ACC112 (cell line): ENCODE results near the gene SASS6.
"Not testable (repeated sequence)": the region's sequence is repeated elsewhere in the genome, so short reads cannot be mapped to it uniquely, and the experiment has no call there.

Experiments
- H2AFZ ChIP-seq: fragments of 200-600 bp; sonication (generic); one replicate; pipeline ENCODE4 v1.6.0; 2017; ENCODE audit warnings: antibody characterized with exemption, low read length; ENCODE audit not compliant: unreplicated experiment
- H3K27ac ChIP-seq: fragments of 200-600 bp; sonication (generic); 2 replicates; pipeline ENCODE4 v1.5.1; 2014; ENCODE audit warnings: low read depth, mild to moderate bottlenecking, antibody characterized with exemption, low read length, moderate library complexity
- H3K27me3 ChIP-seq: fragments of 200-600 bp; sonication (generic); 2 replicates; pipeline ENCODE4 v1.6.1; 2014; ENCODE audit warnings: mild to moderate bottlenecking, antibody characterized with exemption, low read length, moderate library complexity, mixed read lengths; ENCODE audit not compliant: insufficient read depth
- H3K36me3 ChIP-seq: fragments of 200-600 bp; sonication (generic); 2 replicates; pipeline ENCODE4 v1.6.1; 2016; ENCODE audit warnings: mild to moderate bottlenecking, antibody characterized with exemption, low read length, moderate library complexity, mixed read lengths; ENCODE audit not compliant: insufficient read depth
- H3K4me1 ChIP-seq: fragments of 200-600 bp; sonication (generic); one replicate; pipeline ENCODE4 v1.6.1; 2016; ENCODE audit warnings: low read length, mixed read lengths; ENCODE audit not compliant: insufficient read depth, unreplicated experiment, control insufficient read depth
- H3K4me3 ChIP-seq: fragments of 200-600 bp; sonication (generic); 2 replicates; pipeline ENCODE4 v1.5.1; 2014; ENCODE audit warnings: mild to moderate bottlenecking, low read depth, low read length
- H3K79me2 ChIP-seq: fragments of 200-600 bp; sonication (generic); one replicate; pipeline ENCODE4 v1.6.0; 2016; ENCODE audit warnings: low read length; ENCODE audit not compliant: control insufficient read depth, unreplicated experiment, insufficient read depth

Gene SASS6

DNA sequence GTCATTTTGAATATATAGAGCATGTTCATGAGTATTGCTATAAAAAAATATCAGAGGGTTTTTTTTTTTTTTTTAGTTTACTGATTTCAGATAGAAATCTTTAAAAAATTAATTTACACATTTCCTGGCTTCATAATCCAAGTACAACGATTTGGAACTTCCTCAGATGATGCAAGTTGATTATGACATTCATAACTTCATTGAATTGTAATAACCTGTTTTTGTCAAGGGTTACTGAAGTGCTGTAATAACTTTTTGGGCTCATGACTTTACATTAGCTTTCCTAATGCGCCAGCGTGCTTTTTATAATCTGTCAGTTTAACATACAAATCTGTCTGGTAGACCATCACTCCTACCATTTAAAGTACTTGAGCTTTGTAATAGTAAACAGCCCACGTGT, 81.3 kb downstream of the SASS6 start:
- Histone ChIP-seq H3K36me3 (0 out of 2 replicates have a peak, but pooled peaks cover 4% of the 10 kb centered on the region), H3K4me1 (peaks cover 11% of the 10 kb centered on the region), H3K27me3 (no peaks in the 10 kb centered on the region), H3K4me3 (no peak overlapping the region), H3K27ac (no peak overlapping the region), H3K79me2 (peaks cover 61% of the 10 kb centered on the region), H2AFZ (no peak overlapping the region)

DNA sequence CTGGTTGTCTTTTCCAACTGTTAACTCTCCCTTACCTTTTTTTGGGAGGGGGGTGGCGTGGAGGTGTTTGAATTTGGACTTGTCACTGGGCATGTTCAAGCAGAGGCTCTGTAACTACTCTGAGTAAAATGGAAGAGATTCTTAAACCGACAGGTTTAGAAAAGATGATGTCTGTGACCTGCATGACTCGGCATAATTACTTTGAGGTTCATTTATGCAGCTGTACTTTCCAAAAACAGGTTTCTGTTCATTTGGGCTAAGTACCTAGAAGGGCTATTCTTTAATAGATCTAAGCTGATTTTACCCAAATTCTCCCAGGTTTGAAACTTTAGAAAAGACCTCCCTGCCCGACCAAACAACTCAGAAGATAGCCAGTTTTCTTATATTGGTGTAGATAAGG, 82.6 kb downstream of the SASS6 start:
- Histone ChIP-seq H3K27ac (peak overlapping the region; percentile 16; the same call in 1 of the 2 replicates), H3K36me3 (peaks cover 6% of the 10 kb centered on the region; the same call in 1 of the 2 replicates), H3K4me1 (peaks cover 14% of the 10 kb centered on the region), H3K4me3 (no peak overlapping the region), H3K79me2 (peaks cover 72% of the 10 kb centered on the region), H2AFZ (no peak overlapping the region), H3K27me3 (no peaks in the 10 kb centered on the region)

DNA sequence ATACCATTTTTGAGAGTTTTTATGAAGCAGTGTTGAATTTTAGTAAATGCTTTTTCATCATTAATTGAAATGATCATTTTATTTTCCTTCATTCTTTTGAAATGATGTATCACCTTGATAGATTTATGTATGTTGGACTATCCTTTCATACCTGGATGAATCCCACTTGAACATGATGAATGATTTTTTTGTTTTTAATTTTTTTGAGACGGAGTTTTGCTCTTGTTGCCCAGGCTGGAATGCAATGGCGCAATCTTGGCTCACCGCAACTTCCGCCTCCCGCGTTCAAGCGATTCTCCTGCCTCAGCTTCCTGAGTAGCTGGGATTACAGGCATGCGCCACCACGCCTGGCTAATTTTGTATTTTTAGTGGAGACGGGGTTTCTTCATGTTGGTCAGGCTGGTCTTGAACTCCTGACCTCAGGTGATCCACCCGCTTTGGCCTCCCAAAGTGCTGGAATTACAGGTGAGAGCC, 85.5 kb downstream of the SASS6 start:
- peaks cover 18% of the 10 kb centered on the region for H3K36me3 ChIP-seq
- H3K27me3 ChIP-seq, H3K27ac ChIP-seq, H3K4me3 ChIP-seq, H2AFZ ChIP-seq: not testable (repeated sequence)
- peaks cover 14% of the 10 kb centered on the region for H3K4me1 ChIP-seq
- peaks cover 87% of the 10 kb centered on the region for H3K79me2 ChIP-seq

DNA sequence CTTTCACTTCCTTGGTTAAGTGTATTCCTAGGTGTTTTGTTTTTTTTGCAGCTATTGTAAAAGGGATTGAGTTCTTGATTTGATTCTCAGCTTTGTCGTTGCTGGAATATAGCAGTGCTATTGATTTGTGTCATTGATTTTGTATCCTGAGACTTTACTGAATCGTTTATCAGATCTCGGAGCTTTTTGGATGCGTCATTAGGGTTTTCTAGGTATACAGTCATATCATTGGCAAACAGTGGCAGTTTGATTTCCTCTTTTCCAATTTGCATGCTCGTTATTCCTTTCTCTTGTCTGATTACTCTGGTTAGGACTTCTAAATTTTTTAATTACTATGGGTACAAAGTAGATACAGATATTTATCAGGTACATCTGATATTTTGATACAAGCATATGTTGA, 87.5 kb downstream of the SASS6 start:
- peaks cover 18% of the 10 kb centered on the region for H3K36me3 ChIP-seq
- no peak overlapping the region for H2AFZ ChIP-seq
- no peak overlapping the region for H3K27ac ChIP-seq
- no peak overlapping the region for H3K4me3 ChIP-seq
- H3K27me3 ChIP-seq = no peaks in the 10 kb centered on the region
- H3K79me2 ChIP-seq = peaks cover 96% of the 10 kb centered on the region
- H3K4me1 ChIP-seq = peaks cover 25% of the 10 kb centered on the region

- H3K4me3 ChIP-seq = peak overlapping the region; percentile 96
- peaks cover 8% of the 10 kb centered on the region; the same call in 1 of the 2 replicates for H3K36me3 ChIP-seq
- H3K4me1 ChIP-seq = peaks cover 19% of the 10 kb centered on the region
- H2AFZ ChIP-seq = no peak overlapping the region
- H3K79me2 ChIP-seq = peaks cover 76% of the 10 kb centered on the region
- H3K27me3 ChIP-seq = no peaks in the 10 kb centered on the region
- peak overlapping the region; percentile 83 for H3K27ac ChIP-seq
These were observed 93.1 kb downstream of the SASS6 start for GRCh38 chr1:100039591-100039990.

DNA sequence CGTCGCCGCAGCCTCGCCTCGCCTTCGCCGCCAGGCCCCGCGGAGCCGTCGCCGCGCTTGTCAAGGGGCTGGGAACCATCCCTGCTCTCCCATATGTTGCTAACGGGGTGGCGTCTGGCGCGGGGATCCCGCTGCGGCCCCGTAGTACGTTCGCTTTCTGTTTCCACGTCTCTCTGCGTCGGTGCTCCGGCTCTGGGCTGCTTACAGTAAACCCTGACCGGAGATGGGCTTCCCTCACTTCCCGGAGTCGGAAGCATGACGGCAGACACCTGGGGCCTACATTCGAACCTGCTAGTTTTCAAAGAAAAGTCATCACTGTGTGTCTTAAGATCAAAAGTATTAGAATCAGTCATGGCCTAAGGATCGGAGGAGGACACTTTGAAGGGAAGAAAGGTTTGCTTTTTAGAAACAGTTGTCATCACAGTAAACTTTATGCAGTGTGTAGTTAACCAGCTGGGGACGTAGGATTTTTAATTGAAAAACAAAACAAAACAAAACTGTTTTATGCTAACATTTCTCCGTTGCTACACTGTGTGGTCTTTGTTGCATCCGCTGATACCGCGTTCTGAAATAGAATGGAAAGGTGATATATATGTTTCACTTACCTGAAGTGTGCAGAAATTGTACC, 94.0 kb downstream of the SASS6 start:
- peaks cover 69% of the 10 kb centered on the region for H3K79me2 ChIP-seq
- no peaks in the 10 kb centered on the region for H3K27me3 ChIP-seq
- peak overlapping the region; percentile 96 for H3K4me3 ChIP-seq
- peaks cover 3% of the 10 kb centered on the region; the same call in 1 of the 2 replicates for H3K36me3 ChIP-seq
- peaks cover 19% of the 10 kb centered on the region for H3K4me1 ChIP-seq
- peak overlapping the region; percentile 35 for H2AFZ ChIP-seq
- peak overlapping the region; percentile 83 for H3K27ac ChIP-seq

- peaks cover 63% of the 10 kb centered on the region for H3K79me2 ChIP-seq
- no peaks in the 10 kb centered on the region for H3K27me3 ChIP-seq
- peaks cover 19% of the 10 kb centered on the region for H3K4me1 ChIP-seq
- peak overlapping the region; percentile 83 for H3K27ac ChIP-seq
- H2AFZ ChIP-seq = peak overlapping the region; percentile 94
- H3K36me3 ChIP-seq = no peaks in the 10 kb centered on the region
- H3K4me3 ChIP-seq = peak overlapping the region; percentile 96
These were observed 94.6 kb downstream of the SASS6 start for GRCh38 chr1:100037927-100038659.

DNA sequence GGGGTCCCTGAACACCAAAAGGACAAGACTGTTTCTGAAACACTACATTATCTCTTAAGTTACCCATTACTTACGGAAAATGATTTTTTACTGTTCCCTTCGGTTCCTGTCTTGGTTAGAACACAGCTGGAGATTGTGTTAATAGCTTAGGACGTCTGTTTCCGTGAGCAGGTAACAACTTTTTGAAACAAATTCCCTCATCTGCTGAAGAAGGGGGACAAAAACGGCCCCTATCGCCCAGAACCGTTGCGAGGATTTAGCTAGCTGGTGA, 95.1 kb downstream of the SASS6 start:
- H3K27me3 ChIP-seq = no peaks in the 10 kb centered on the region
- H3K4me3 ChIP-seq = peak overlapping the region; percentile 96
- peak overlapping the region; percentile 64 for H3K27ac ChIP-seq
- peaks cover 58% of the 10 kb centered on the region for H3K79me2 ChIP-seq
- peak overlapping the region; percentile 93 for H2AFZ ChIP-seq
- H3K4me1 ChIP-seq = peaks cover 19% of the 10 kb centered on the region
- no peaks in the 10 kb centered on the region for H3K36me3 ChIP-seq

- Histone ChIP-seq H3K27ac (peak overlapping the region; percentile 64), H3K4me1 (peaks cover 19% of the 10 kb centered on the region), H3K79me2 (peaks cover 52% of the 10 kb centered on the region), H3K4me3 (peak overlapping the region; percentile 96), H3K36me3 (no peaks in the 10 kb centered on the region), H3K27me3 (no peaks in the 10 kb centered on the region), H2AFZ (peak overlapping the region; percentile 93)
These were observed 95.7 kb downstream of the SASS6 start for GRCh38 chr1:100036718-100037655.

- Histone ChIP-seq H3K36me3 (no peaks in the 10 kb centered on the region), H3K27me3 (no peaks in the 10 kb centered on the region), H3K79me2 (peaks cover 34% of the 10 kb centered on the region), H3K4me1 (peaks cover 8% of the 10 kb centered on the region), H3K27ac (no peak overlapping the region), H2AFZ (no peak overlapping the region), H3K4me3 (peak overlapping the region; percentile 32; the same call in 1 of the 2 replicates)
These were observed 97.5 kb downstream of the SASS6 start for GRCh38 chr1:100035214-100035613.
